Astrocyte of the cerebellum (primary cell): Measurements from ENCODE around the gene EIF1.
A peak's percentile ranks its signal among the peaks of the same experiment; 100 is the strongest.

Experiments used
- DNase-seq: peaks from one replicate; pipeline ENCODE4 v3.0.0-alpha.2; 2011; ENCODE audit warnings: low read depth
- H3K4me3 ChIP-seq: 2 replicates; pipeline ENCODE4 v1.5.1; 2011; ENCODE audit warnings: mild to moderate bottlenecking, low read depth, low read length, moderate library complexity
- in situ Hi-C: cut with HindIII; loops from 2 replicates; pipeline ENCODE4 v1.10.0; 2017; ENCODE audit warnings: low sequenced_read_pairs
- TF ChIP-seq, protein P1 (sequence below): IDR thresholded peaks from 2 replicates; pipeline ENCODE4 v1.5.1; 2012; ENCODE audit warnings: low read length, low read depth, moderate library complexity, mild to moderate bottlenecking; ENCODE audit errors: missing control alignments

EIF1 gene

DNA sequence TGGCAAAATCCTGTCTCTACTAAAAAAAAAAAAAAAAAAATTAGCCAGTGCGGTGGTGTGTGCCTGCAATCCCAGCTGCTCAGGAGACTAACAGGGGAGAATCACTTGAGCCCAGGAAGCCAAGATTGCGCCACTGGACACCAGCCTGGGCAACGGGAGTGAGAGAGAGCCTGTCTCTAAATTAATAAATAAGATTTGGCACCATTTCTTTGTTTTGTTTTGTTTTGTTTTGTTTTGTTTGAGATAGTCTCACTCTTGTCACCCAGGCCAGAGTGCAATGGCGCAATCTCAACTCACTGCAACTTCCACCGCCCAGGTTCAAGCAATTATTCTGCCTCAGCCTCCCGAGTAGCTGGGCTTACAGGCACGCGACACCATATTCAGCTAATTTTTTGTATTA is 14.0 kb downstream of the EIF1 start:
- TF ChIP-seq, protein P1, sequence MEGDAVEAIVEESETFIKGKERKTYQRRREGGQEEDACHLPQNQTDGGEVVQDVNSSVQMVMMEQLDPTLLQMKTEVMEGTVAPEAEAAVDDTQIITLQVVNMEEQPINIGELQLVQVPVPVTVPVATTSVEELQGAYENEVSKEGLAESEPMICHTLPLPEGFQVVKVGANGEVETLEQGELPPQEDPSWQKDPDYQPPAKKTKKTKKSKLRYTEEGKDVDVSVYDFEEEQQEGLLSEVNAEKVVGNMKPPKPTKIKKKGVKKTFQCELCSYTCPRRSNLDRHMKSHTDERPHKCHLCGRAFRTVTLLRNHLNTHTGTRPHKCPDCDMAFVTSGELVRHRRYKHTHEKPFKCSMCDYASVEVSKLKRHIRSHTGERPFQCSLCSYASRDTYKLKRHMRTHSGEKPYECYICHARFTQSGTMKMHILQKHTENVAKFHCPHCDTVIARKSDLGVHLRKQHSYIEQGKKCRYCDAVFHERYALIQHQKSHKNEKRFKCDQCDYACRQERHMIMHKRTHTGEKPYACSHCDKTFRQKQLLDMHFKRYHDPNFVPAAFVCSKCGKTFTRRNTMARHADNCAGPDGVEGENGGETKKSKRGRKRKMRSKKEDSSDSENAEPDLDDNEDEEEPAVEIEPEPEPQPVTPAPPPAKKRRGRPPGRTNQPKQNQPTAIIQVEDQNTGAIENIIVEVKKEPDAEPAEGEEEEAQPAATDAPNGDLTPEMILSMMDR, result no peak
- no peak overlapping the region for H3K4me3 ChIP-seq
- in situ Hi-C loops, result no loop called here
- DNase-seq, result no peak

DNA sequence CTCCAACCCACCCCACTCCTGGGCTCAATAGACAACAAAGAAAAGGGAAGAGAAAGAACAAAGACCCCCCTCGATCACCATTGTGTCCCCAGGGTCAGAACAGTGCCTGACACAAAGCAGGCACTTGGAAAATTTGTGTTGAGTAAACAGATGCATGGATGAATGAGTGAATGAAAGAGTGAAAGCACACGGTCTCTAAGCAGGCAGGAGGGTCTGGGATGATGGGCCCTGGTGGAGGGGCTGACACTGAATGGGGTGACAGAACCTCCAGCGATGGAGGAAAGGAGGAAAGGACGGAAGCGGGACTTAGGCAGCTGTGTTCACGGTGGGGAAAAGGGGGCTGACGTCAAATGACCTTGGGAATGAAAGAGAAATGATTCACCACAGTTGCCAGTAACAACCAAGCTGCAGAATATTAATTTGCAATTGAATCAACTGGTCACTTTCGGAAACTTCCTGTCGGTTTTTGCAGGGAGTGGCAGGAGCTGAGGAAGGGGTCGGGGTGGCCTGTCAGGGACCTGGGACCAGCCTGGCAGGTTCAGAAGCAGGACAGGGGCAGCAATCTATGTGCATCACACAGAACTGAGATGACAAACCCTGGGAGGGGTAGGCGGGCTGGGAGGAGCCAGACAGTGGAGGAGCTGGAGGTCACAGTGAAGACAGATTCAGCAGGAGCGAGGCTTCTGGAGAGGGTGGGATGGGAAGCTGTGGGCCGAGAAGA is 16.7 kb downstream of the EIF1 start:
- no peak overlapping the region for H3K4me3 ChIP-seq
- TF ChIP-seq, protein P1, result no peak
- in situ Hi-C loops, result no loop called here
- no peak for DNase-seq

DNA sequence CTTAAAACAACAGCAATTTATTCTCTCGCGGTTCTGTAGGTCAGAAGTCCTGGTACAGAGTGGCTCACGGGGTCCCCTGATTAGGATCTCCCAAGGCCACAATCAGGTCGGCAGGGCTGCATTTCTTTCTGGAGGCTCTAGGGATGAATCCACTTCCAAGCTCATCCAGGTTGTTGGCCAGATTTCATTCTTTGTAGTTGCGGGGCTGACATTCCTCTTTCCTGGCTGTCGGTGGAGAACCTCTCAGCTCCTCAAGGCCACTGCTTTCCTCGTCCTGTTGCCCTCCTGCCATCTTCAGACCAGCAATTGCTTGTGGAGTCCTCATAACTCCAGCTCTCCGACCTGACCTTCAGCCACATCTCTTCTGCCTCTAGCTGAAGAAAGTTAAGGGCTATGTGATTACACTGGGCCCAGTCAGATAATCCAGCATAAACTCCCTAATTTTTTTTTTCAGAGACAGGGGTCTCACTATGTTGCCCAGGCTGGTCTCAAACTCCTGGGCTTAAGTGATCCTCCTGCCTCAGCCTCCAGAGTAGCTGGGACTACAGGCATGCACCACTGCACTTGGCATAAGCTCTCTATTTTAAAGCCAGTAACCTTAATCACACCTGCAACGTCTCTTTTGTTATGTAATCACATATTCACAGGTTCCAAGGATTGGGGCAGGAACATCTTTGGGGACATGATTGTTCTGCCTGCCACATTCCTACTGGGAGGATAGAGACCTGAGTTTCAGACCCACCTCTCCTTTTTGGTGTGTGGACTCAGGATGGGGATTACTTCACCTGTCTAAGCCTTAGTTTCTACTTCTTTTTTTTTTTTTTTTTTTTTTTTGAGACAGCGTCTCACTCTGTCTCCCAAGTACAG is 19.4 kb downstream of the EIF1 start:
- in situ Hi-C loops, result no loop called here
- TF ChIP-seq, protein P1, result no peak
- no peak overlapping the region for H3K4me3 ChIP-seq
- no peak for DNase-seq

DNA sequence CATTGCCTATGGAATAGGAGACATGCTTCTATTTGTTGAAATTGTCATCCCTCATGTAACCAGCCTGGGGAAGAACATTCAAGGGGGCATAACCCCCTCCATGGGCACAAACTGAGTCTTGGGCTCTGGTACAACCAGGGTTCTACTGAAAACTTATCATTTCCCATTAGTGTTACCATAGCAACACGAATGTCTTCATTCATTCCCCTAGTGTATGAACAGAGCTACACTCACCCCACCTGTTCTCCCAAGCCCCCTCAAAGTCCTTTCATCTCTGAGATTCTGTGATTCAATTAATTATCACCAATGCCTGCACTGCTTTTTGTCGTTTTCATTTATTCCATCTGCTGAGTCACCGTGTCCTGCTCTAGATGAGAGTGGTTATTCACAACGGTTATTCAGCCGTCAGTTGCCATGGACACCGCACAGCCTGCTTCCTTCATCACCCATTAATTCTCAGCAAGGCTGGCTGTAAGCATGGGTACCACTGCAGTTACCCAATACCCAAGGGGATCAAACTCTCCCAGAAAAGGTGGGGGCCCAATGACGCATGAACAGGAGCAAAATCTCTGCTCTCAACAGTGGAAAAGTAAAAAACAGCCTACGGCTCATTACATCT is 21.9 kb downstream of the EIF1 start:
- no peak overlapping the region for H3K4me3 ChIP-seq
- TF ChIP-seq, protein P1, result no peak
- DNase-seq, result peak; percentile 37
- in situ Hi-C loops, result no loop called here

DNA sequence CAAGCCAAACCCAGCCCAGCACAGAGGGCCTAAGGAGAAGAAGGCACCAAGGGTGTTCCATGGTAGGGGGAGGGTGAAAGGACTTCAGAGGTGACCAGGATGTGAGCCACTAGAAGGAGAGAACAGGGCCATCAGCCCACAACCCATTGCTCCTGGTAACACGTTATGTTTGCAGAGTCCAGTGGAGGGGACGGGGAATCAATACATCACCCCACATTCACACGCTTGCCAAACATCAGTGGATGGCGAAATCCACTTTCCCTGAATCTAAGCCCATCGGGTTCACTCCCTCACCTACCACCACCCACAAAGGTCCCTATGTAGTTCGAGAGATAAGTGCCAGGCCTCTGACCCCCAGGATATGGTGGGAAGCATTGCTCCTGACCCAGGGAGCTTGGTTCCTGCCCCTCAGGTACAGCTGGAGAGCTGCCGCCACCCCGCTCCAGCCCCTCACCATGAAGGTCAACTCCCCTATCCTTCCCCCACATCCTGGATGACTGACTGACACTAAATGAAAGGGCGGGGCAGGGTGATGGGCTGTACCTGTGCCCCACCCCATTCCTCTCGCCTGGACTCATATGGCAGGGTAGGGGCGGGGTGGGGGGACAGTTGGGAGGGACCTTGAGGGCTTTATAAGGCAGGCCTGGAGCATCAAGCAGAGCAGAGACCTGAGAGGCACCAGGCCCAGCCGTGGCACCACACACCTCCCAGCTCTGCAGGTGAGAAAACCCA is 23.1 kb downstream of the EIF1 start, which contains the start of gene GAST:
GAST (plus strand) TSS at position 663 of the 732 bp plus-strand sequence. CDS start 3,106 bp downstream, outside the sequence.
- H3K4me3 ChIP-seq, result no peak within 1 kb of the TSS
- in situ Hi-C loops, result no loop called here
- TF ChIP-seq, protein P1, result no peak
- no peak for DNase-seq
